Measurements from ENCODE around the gene SERPINB7. TPM values are rescaled to one million over a fixed set of nuclear protein-coding genes. Genes with fewer than 3 reads are reported as not detected.
"Not testable (repeated sequence)": the region's sequence is repeated elsewhere in the genome, so short reads cannot be mapped to it uniquely, and the experiment has no call there.

The SERPINB7 gene
- total RNA-seq, 2 experiments from 2014 or later = not detected

DNA sequence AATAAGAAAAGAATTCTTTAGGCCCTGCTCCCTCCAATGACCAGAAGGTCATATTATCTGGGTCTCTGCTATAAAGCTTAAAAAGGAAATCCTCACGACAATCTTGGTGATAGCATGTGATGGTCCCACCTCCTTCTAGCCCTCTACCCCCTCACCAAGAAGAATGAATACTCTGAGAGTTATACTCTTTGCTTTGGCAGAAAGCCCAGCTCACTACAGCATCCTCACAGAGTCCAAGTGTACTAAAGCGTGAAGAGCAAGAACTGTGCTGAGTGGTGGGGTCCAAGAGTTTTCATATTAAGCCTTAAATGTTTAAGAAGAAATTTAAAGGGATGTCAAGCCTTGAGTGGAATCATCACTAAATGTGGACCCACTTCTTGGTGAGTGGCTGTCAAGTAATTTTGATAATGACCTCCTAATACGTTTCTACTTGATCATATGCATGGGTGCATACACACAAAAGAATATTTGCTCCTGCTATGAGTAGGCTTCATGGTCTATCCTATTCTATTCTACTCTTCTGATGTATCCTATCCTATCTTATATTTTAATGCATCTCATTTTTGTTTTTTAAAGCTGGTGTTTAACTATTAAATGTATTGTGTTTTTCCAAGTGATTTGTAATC, 16.5 kb upstream of the SERPINB7 start:
- Histone ChIP-seq H3K36me3 (ENCODE audit: insufficient read depth, low read length) (no peaks in the 10 kb centered on the region), H4K20me1 (ENCODE audit: insufficient read depth, low read length) (no peaks in the 10 kb centered on the region), H3K79me2 (ENCODE audit: insufficient read depth, low read depth, low read length) (no peaks in the 10 kb centered on the region), H2AFZ (ENCODE audit: low read length) (no peak overlapping the region), H3K4me3 (ENCODE audit: low read depth, low read length, poor library complexity, severe bottlenecking) (no peak overlapping the region), H3K4me2 (ENCODE audit: low read length) (no peak overlapping the region), H3K4me1 (ENCODE audit: insufficient read depth, low read length, poor library complexity, severe bottlenecking) (no peaks in the 10 kb centered on the region), H3K9me2 (ENCODE audit: insufficient read depth, low read length) (no peaks in the 10 kb centered on the region), H3K27ac (ENCODE audit: low read depth, low read length, poor library complexity, severe bottlenecking) (no peak overlapping the region), H3K9me3 (ENCODE audit: low read length) (no peaks in the 10 kb centered on the region)
- DNase-seq (ENCODE audit: low spot score) = no peak
- CTCF ChIA-PET (ENCODE audit: unreplicated experiment) = no interaction called here
- intact Hi-C loops (cut with micrococcal nuclease; ENCODE audit: unreplicated experiment) = no loop called here
- TF ChIP-seq EZH2phosphoT487 (IDR thresholded peaks at IDR 0.05; ENCODE audit: borderline replicate concordance, low read depth, low read length) = no peak
- TF ChIP-seq, protein P1, sequence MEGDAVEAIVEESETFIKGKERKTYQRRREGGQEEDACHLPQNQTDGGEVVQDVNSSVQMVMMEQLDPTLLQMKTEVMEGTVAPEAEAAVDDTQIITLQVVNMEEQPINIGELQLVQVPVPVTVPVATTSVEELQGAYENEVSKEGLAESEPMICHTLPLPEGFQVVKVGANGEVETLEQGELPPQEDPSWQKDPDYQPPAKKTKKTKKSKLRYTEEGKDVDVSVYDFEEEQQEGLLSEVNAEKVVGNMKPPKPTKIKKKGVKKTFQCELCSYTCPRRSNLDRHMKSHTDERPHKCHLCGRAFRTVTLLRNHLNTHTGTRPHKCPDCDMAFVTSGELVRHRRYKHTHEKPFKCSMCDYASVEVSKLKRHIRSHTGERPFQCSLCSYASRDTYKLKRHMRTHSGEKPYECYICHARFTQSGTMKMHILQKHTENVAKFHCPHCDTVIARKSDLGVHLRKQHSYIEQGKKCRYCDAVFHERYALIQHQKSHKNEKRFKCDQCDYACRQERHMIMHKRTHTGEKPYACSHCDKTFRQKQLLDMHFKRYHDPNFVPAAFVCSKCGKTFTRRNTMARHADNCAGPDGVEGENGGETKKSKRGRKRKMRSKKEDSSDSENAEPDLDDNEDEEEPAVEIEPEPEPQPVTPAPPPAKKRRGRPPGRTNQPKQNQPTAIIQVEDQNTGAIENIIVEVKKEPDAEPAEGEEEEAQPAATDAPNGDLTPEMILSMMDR (conservative IDR thresholded peaks at IDR 0.05; ENCODE audit: low read length) = no peak
- BruUV-seq (replicated peaks) = no TSS peak
- POLR2A ChIA-PET = no interaction called here

DNA sequence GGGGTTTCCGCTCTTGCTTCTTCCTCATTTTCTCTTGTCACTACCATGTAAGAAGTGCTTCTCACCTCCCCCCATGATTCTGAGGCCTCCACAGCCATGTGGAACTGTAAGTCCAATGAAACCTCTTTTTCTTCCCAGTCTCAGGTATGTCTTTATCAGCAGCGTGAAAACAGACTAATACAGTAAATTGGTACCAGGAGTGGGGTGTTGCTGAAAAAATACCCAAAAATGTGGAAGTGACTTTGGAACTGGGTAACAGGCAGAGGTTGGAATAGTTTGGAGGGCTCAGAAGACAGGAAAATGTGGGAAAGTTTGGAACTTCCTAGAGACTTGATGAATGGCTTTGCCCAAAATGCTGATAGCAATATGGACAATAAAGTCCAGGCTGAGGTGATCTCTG, 15.4 kb upstream of the SERPINB7 start:
- H3K4me2 ChIP-seq (ENCODE audit: low read length); BruUV-seq (replicated peaks); H3K9me3 ChIP-seq (ENCODE audit: low read length); H2AFZ ChIP-seq (ENCODE audit: low read length); H3K27ac ChIP-seq (ENCODE audit: low read depth, low read length, poor library complexity, severe bottlenecking); H3K9me2 ChIP-seq (ENCODE audit: insufficient read depth, low read length); H3K4me1 ChIP-seq (ENCODE audit: insufficient read depth, low read length, poor library complexity, severe bottlenecking); H3K4me3 ChIP-seq (ENCODE audit: low read depth, low read length, poor library complexity, severe bottlenecking); H4K20me1 ChIP-seq (ENCODE audit: insufficient read depth, low read length); H3K36me3 ChIP-seq (ENCODE audit: insufficient read depth, low read length); CTCF ChIA-PET (ENCODE audit: unreplicated experiment); POLR2A ChIA-PET; H3K79me2 ChIP-seq (ENCODE audit: insufficient read depth, low read depth, low read length); DNase-seq (ENCODE audit: low spot score); intact Hi-C loops (cut with micrococcal nuclease; ENCODE audit: unreplicated experiment): not testable (repeated sequence)

DNA sequence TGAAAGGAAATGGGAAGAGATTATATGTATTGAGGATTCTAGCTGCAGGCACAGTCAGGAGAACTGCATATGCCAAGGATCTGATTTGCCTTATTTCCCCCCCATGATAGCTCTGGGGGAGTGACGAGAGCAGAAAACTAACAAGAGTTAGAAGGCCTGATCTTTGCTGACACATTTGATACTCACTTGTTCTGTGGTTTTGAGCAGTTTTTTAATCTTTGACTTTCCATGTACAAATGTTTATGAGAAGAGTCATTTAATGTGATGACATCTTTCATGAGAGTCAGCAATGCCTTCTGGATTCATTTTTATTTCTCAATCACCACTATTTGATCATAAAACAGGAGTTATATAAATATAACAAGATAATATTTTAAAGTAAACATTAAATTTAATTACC, 12.7 kb upstream of the SERPINB7 start:
- Histone ChIP-seq H3K36me3 (ENCODE audit: insufficient read depth, low read length) (no peaks in the 10 kb centered on the region), H3K27ac (ENCODE audit: low read depth, low read length, poor library complexity, severe bottlenecking) (no peak overlapping the region), H3K4me1 (ENCODE audit: insufficient read depth, low read length, poor library complexity, severe bottlenecking) (no peaks in the 10 kb centered on the region), H3K9me2 (ENCODE audit: insufficient read depth, low read length) (no peaks in the 10 kb centered on the region), H3K79me2 (ENCODE audit: insufficient read depth, low read depth, low read length) (no peaks in the 10 kb centered on the region), H3K4me2 (ENCODE audit: low read length) (no peak overlapping the region), H3K4me3 (ENCODE audit: low read depth, low read length, poor library complexity, severe bottlenecking) (no peak overlapping the region), H2AFZ (ENCODE audit: low read length) (no peak overlapping the region), H3K9me3 (ENCODE audit: low read length) (no peaks in the 10 kb centered on the region), H4K20me1 (ENCODE audit: insufficient read depth, low read length) (no peaks in the 10 kb centered on the region)
- intact Hi-C loops (cut with micrococcal nuclease; ENCODE audit: unreplicated experiment) = no loop called here
- no peak for TF ChIP-seq EZH2phosphoT487 (IDR thresholded peaks at IDR 0.05; ENCODE audit: borderline replicate concordance, low read depth, low read length)
- TF ChIP-seq, protein P1 (conservative IDR thresholded peaks at IDR 0.05; ENCODE audit: low read length) = no peak
- BruUV-seq (replicated peaks) = no TSS peak
- ChIA-PET POLR2A (no interaction called here), CTCF (ENCODE audit: unreplicated experiment) (no interaction called here)
- DNase-seq (ENCODE audit: low spot score) = no peak

Measured in OCI-LY7 (cell line).